NCI-H748 (cell line): ENCODE data around the gene CDHR5.

Experiments used
- DNase-seq: peaks from one replicate; lab custom pipeline; 2025; ENCODE audit not compliant: unreplicated experiment; lab: John Stamatoyannopoulos, UW

The CDHR5 gene

DNA sequence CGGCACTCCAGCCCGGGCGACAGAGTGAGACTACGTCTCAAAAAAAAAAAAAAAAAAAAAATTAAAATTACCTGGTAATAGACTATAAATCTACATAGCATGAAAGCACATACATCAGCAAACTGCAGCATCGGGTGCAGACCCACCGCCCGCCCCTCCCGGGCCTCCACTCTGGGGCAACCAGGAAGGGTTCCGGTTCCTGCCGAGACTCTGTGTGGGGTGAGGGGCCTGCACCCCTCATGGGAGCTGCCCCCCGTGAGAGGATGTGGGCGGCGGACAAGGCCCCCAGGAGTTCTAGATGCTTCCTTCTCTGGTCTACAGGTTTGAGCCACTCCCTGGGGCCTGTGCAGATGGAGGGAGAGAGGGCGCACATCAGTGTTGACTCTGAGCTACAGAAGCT is 21.5 kb upstream of the CDHR5 start:
- no peak for DNase-seq

DNA sequence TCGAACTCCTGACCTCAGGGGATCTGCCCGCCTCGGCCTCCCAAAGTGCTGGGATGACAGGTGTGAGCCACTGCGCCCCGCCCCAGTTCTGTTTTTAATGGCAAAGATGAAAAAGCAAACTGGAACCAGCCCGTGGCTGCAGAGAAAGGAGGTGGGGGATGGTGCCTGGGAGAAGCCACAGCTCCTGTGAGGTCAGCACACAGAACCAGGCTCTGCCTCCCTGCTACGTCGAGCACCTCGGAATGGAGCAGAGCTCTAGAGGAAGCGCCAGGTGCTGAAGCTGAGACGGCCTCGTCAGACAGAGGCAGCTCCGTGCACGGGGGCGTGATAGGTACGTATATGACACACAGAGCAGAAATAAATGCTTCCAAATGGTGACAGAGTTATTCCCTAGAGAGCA is 20.8 kb upstream of the CDHR5 start:
- no peak for DNase-seq

DNA sequence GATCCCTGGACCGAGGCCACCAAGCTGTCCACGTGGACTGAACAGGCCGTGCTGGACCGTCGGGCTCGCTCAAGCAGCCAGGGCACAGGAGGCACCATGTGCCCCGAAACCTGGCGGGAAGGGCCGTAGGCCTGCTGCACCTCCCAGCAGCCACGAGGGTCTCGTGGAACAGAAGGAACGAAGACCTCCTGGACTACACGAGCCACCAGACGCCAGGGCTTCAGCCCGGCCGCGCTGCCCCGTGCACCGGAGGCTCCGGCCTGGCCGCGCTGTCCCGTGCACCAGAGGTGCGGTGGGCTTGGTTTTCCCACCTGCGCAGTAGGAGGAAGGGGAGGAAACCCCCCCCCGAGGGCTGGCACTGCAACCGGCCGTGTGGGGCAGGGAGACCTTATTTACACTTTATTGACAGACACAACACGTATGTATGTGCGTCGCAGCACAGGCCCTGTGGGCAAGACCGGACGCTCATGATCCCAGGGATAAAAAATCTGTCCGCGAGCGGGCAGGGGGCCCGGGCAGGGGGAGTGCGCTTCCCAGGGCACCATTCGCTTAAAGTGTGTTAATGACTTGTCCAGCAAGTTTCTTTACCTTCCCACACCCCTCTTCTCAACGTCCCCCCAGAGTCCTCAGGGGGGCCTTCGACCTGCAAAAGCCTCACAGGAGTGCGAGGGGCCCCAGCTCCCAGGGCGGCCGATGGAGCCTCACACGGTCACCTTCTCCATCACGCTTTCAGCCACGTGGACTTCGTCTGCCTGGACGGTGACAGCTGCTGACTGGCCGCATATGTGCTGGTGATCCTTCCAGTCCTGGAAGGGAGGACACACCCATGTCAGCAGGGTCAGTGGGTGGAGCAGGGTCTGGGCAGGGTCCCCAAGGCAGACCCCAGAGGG is 19.3 kb upstream of the CDHR5 start:
- DNase-seq, result no peak

DNA sequence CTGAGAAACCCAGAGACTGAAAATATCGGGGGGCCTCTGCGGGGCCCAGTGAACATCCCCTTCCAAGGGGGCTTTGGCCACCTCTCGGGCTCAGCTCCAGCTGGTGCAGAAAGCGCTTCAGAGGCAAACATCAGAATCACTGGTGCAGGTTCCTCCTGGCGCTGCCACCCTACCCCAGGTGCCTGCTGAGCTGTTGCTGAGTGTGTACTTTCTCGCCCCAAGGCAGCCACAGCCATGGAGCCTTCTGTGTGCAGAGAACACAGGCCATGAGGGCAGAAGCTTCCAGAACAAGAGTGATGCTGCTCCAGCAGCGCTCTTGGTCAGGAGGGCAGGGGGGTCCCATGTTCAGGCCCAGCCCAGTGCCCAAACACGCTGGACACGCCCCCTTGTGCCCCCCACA is 18.6 kb upstream of the CDHR5 start:
- no peak for DNase-seq

DNA sequence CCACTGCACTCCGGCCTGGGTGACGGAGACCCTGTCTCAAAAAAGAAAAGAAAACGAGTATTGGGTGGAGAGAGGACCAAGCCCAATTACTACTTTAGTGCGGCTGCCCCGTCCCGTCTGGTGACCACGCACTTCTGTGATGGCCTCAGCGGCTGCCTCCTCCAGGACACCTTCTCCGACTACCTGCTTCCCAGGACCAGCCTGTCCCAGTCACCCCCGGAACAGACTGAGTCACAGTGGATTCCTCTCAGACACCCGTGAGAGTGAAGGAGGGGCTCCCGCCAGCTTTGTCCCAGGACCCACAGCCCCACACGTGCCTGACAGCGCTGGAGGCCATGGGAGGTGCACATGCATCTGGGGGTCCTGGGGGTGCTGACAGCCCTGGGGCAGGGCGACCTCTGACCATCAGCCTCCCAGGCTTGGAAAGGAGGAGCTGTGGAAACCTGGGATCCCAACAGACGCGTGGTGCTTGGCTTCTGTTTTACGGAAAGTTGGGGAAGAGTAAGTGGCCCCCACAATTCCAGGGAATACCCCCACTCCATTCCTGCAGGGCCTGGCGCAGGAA is 17.1 kb upstream of the CDHR5 start:
- DNase-seq, result no peak

DNA sequence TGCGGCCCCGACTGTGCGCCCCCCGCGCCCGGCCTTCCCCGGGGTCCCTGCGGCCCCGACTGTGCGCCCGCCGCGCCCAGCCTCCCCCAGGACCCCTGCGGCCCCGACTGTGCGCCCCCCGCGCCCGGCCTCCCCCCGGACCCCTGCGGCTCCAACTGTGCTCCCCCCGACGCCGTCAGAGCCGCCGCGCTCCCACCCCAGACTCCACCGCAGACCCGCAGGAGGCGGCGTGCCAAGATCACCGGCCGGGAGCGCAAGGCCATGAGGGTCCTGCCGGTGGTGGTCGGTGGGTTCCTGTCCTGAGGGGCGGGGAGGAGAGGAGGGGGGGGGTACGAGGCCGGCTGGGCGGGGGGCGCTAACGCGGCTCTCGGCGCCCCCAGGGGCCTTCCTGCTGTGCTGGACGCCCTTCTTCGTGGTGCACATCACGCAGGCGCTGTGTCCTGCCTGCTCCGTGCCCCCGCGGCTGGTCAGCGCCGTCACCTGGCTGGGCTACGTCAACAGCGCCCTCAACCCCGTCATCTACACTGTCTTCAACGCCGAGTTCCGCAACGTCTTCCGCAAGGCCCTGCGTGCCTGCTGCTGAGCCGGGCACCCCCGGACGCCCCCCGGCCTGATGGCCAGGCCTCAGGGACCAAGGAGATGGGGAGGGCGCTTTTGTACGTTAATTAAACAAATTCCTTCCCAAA is 15.4 kb upstream of the CDHR5 start:
- DNase-seq, result no peak

DNA sequence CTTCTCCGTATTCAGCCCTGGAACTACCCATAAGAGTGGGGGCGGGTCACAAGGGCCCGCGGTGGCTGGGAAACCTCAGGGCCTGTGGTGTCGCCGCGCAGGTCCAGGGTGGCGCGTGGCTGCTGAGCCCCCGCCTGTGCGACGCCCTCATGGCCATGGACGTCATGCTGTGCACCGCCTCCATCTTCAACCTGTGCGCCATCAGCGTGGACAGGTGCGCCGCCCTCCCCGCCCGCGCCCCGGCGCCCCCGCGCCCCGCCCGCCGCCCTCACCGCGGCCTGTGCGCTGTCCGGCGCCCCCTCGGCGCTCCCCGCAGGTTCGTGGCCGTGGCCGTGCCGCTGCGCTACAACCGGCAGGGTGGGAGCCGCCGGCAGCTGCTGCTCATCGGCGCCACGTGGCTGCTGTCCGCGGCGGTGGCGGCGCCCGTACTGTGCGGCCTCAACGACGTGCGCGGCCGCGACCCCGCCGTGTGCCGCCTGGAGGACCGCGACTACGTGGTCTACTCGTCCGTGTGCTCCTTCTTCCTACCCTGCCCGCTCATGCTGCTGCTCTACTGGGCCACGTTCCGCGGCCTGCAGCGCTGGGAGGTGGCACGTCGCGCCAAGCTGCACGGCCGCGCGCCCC is 14.7 kb upstream of the CDHR5 start:
- no peak for DNase-seq

DNA sequence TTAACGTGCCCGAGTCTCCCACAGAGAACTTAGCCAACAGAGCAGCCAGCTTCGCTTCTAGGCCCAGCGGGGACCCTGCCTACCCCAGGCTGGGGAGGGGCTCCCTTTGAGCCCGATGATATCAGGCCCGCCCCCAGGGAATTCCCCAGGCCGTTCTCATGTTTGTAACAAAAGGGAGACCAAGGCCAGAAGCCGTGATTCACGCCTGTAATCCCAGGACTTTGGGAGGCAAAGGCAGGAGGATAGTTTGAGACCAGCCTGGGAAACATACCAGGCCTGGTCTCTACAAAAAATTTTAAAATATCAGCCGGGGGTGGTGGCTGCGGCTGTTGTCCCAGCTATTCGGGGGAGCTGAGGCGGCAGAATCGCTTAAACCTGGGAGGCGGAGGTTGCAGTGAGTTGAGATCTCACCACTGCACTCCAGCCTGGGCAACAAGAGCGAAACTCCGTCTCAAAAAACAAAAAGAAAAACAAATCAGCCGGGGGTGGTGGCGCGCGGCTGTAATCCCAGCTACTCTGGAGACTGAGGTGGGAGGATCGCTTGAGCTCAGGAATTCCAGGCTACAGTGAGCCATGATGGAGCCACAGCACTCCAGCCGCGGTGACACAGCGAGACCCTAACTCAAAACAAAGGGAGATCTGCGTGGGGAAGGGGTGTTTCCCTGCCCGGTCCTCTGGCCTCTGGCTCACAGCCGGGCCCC is 14.0 kb upstream of the CDHR5 start:
- no peak for DNase-seq

DNA sequence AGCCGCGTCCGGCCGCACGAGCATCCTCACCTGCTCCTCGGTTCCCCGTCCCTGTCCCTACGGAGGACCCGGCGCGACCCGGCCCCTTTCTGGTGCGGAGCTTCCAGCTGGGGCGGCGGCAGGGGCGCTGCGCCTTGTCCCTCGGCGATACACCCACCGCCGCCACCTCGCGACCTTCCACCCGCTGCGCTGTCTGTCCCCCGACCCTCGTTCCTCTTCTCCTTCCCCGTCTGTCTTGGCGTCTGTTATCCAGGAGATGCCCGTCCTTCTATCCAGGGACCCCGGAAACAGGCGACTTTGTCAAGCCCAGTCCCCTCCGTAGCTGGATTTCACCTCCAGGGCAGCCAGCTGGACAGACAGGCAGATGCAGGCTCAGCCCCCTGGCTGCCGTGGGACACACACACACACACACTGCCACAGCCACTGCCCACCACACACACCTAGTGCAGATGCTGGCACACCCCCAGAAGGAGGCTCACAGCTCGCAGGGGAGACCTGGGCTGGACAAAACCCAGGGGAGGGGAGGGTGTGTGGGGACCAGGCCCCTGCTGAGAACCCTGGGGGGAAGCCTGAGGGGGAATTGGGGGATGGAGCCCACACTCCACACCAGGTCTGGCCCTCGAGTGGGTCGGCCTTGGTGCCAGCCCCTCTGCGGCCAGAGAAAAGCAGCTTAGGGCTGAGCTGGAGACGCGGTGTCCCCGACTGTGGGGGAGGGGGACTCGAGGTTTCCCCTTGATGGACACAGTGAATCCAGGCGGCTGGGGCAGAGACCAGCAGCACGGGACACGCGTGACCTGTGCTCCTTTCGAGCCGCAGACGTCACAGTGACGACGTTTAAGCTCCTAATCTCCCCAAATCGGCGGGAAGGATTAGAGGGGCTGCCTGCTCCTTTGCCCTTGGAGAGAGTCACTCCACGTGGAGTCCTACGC is 13.1 kb upstream of the CDHR5 start:
- DNase-seq, result no peak

DNA sequence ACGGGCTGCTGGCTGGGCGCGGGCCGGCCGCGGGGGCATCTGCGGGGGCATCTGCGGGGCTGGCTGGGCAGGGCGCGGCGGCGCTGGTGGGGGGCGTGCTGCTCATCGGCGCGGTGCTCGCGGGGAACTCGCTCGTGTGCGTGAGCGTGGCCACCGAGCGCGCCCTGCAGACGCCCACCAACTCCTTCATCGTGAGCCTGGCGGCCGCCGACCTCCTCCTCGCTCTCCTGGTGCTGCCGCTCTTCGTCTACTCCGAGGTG is 12.5 kb upstream of the CDHR5 start:
- no peak for DNase-seq

DNA sequence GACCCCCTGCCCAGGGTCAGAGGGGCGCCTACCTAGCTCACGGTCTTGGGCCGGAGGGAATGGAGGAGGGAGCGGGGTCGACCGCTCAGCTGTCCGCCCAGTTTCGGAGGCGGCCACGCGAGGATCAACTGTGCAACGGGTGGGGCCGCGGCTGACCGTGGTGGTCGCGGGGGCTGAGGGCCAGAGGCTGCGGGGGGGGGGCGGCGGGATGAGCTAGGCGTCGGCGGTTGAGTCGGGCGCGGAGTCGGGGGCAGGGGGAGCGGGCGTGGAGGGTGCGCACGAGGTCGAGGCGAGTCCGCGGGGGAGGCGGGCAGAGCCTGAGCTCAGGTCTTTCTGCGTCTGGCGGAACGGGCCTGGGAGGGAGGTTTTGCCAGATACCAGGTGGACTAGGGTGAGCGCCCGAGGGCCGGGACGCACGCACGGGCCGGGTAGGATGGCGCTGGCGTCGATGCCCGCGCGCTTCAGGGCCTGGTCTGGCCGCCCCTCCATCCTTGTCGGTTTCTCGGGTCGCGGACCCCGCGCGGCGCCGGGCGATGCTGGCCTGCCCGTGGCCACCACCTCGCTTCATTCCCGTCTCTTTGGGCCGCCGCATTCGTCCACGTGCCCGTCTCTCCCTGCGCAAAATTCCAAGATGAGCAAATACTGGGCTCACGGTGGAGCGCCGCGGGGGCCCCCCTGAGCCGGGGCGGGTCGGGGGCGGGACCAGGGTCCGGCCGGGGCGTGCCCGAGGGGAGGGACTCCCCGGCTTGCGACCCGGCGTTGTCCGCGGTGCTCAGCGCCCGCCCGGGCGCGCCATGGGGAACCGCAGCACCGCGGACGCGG is 12.0 kb upstream of the CDHR5 start, which contains the start of gene DRD4:
Gene DRD4, plus strand, starts transcription at position 759 of the 822 bp plus-strand sequence. Its CDS starts 36 bp downstream, at position 795.
- no peak for DNase-seq

DNA sequence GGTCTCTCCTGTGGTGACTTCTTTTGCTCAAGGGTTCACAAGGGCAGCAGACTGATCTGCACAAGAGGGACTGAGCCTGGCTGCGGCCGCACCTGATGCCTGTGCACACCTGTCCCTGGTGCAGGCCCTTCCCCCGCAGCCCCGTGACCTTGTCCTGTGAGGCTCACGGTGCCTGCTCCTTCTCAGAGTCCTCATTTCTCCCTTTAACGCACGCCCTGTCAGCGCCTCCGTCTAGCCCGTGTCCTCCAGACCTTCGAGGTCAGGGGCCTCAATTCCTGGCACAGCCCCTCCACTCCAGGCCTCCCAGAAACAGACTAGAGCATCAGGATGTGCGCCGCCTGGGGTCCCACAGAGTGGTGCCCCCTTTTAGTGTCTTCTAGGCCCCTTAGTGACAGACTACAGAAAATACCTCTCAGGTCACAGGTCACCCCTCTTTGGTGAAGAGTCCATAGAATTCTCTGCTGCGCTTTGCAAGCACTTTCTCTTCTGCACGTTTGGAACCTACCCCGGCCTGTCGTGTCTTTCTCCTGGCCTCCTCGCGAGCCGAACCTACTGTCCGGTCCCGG is 11.3 kb upstream of the CDHR5 start:
- no peak for DNase-seq

DNA sequence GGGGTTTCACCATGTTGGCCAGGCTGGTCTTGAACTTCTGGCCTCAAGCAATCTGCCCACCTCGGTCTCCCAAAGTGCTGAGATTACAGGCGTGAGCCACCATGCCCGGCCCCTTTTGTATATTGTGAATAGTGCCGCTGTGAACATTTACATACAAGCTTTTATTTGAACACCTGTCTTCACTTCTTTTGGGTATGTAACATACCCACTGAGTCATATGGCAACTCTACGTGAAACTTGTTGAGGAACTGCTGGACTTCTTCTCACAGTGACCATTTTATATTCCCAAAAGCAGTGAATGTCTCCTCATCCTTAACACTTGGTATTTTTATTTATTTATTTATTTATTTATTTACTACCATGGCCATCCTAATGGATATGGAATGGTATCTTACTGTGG is 6.1 kb upstream of the CDHR5 start:
- DNase-seq, result no peak

DNA sequence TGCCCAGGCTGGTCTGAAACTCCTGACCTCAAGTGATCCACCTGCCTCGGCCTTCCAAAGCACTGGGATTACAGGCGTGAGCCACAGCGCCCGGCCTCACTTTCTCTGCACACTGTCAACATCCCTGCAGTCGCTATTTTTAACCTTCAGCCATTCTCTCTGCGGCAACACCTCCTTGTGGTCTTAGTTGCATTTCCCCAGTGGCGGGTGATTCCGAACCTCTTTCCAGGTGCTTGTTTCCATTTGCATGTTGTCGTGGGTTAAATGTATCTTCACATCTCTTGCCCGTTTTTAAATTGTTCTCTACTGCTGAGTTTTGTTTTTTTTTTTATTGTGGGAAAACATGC is 4.5 kb upstream of the CDHR5 start:
- DNase-seq, result no peak

DNA sequence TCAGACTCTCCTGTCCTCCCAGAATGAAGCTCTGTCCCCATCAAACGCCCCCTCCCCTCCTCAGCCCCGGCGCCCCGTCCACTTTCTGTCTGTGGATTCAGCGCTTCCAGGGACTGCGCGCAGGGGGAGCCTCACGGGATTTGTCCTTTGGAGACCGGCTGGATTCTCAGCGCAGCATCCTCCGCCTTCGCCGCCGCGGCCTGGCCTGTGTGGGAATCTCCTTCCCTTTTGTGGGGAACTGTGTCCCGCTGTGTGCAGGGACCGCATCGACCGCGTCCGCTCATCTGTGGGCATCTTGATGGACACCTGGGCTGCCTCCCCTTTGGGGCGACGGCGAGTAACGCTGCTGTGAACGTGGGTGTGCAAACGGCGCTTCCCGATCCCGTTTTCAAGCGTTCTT is 3.3 kb upstream of the CDHR5 start:
- no peak for DNase-seq

DNA sequence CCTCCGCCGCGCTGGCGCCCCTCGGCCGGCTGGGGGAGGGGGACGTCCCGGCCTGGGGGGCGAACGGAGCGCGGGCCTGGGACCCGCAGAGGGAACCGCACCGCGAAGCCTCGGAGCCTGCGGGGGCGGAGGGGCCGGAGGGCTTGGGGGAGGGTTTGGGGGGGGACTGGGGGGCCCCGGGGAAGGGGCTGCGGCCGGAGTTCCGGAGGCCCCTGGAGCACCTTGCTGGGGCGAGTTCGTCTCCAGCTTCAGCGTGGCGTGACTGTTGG is 2.5 kb upstream of the CDHR5 start:
- DNase-seq, result no peak

DNA sequence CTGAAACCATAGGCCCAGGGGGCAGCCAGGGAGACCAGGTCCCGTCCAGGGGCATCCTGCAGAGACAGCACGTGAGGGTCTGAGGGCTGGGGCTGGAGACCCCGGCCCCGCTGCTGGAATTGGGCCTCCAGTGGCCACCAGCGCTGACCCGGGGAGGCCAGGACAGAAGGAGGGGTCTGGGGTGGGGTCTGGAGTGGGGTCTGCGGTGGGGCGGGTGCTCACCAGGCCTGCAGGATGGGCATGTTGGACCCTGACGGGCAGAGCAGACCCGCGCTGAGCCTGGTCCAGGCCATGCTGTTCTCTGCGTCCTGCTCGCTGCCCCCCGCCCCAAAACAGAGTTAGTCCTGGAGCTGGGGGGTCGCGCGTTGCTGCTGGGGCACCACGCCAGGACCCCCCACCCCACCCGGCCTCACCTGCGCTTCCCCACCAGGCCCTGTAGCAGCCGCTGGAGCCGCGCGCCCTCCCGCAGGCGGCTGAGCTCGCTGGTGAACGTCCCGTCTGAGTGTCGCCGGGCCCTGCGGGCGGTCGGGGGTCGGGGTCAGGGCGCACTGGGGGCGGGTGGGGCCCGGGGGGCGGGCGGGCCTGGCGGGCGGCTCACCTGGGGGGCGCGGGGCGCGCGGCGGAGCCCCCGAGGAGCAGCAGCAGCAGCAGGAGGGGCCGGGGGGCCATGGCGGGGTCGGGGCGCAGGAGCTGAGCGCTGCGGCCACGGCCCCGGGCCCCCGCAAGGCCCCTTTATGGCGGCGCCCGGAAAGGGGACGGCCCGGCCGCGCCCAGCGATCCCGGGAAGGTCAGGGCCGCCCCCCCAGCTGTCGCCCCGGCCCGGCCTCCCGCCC is 1.9 kb upstream of the CDHR5 start, which contains the start of gene SCT:
Gene SCT, minus strand, starts transcription at position 707 of the 833 bp plus-strand sequence. Its CDS starts 38 bp downstream, at position 669.
- no peak for DNase-seq

DNA sequence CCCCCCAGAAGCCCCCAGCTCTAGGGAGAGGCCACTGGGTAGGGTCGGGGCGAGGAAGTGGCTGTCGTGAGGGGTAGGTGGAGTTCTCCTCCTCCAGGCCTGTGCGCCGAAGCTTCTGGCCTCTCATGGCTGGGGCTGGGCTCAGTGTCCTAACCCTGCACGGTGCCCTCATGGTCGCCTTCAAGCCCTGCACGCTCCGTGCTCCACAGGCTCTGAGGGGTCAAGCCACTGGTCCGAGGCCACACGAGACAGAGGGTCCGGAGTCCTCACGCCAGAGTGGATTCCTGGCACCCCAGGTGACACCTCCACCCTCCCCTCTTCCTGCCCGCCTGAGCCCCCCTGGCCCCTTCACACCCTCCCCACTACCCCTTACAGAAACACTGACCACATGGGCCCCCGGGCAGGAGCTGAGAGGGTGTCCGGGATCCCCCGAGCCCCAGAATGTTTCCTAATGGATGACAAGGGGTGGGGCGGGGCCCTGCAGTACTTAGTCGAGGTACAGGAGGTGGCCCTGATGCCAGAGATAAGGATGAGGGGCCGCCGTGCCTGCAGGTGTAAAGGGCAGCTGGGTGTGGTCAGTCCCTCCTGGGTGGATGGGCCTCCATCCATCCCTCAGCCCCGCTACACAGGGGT is 997 bp upstream of the CDHR5 start:
- no peak for DNase-seq
